ENCODE results near the gene RNU1-3.

The RNU1-3 gene

GRCh38 chr1:16617778-16618580, 48.8 kb downstream of the RNU1-3 start:
- no peak for DNase-seq

DNA sequence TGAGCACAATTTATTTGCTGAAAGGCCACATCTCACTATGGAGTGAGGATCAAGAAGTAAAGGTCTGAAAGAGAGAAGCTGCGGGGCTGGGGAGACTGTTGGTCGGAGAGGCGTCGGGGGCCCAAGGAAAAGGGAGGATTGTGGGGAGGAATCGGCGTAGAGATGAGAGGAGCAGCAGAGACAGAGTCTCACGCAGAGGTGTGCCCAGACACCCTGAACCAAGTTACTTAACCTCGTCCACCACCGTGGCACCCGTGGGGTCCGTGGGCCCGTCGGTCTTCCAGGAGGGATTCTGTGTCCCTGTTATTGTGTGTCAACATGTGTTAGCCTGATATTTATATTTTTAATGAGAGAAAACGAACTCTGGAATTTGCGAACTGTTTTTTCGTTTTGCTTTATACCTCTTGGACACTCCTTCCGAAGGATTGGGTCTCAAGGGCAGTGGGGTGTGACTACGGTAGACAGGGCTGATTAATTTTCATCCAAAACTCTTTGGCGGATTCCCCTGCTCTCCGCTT, 49.6 kb downstream of the RNU1-3 start:
- no peak for DNase-seq

Measured in NCI-H2171 (cell line).